Kidney epithelial cell (primary cell): Measurements from ENCODE around the gene KCTD15. TPM values are rescaled to one million over a fixed set of nuclear protein-coding genes. Genes with fewer than 3 reads are reported as not detected.

Source experiments
- DNase-seq: peaks from one replicate; pipeline ENCODE4 v3.0.0-alpha.2; 2010; ENCODE audit warnings: low read depth
- H3K27me3 ChIP-seq: 2 replicates; pipeline ENCODE4 v1.6.0; 2011; ENCODE audit warnings: low read length; ENCODE audit not compliant: control insufficient read depth, insufficient read depth
- H3K36me3 ChIP-seq: 2 replicates; pipeline ENCODE4 v1.5.1; 2011; ENCODE audit warnings: low read length; ENCODE audit not compliant: control insufficient read depth, insufficient read depth
- H3K4me3 ChIP-seq: 2 replicates; pipeline ENCODE4 v1.5.1; 2011; ENCODE audit warnings: low read depth, mild to moderate bottlenecking, control low read depth, low read length
- total RNA-seq: library from RNA; depleted of rRNA; stranded (reverse); fragments of >200 nt; gene quantifications from 2 replicates; pipeline ENCODE4 v1.2.3, GENCODE V29; 2015
- TF ChIP-seq, protein P1 (sequence below): IDR thresholded peaks from 2 replicates; pipeline ENCODE4 v1.5.1; 2011; ENCODE audit warnings: mild to moderate bottlenecking, moderate library complexity, low read length, control low read depth, inconsistent platforms; ENCODE audit not compliant: insufficient read depth, poor library complexity, severe bottlenecking

The KCTD15 gene
- total RNA-seq, 1 donor from 2014 or later = 73.5 TPM

DNA sequence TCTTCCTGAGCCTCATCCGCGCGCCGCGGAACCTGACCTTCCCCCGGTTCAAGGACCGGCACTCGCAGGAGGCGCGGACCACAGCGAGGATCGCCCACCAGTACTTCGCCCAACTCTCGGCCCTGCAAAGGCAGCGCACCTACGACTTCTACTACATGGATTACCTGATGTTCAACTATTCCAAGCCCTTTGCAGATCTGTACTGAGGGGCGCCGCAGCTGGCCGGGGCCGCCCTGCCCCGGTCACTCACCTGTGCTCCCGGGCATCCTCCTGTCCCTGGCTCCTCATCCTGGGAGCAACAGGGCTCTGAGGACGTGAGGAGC, 23.9 kb upstream of the KCTD15 start:
- TF ChIP-seq, protein P1, sequence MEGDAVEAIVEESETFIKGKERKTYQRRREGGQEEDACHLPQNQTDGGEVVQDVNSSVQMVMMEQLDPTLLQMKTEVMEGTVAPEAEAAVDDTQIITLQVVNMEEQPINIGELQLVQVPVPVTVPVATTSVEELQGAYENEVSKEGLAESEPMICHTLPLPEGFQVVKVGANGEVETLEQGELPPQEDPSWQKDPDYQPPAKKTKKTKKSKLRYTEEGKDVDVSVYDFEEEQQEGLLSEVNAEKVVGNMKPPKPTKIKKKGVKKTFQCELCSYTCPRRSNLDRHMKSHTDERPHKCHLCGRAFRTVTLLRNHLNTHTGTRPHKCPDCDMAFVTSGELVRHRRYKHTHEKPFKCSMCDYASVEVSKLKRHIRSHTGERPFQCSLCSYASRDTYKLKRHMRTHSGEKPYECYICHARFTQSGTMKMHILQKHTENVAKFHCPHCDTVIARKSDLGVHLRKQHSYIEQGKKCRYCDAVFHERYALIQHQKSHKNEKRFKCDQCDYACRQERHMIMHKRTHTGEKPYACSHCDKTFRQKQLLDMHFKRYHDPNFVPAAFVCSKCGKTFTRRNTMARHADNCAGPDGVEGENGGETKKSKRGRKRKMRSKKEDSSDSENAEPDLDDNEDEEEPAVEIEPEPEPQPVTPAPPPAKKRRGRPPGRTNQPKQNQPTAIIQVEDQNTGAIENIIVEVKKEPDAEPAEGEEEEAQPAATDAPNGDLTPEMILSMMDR = no peak
- H3K27me3 ChIP-seq = peaks cover 7% of the 10 kb centered on the region
- no peak overlapping the region for H3K4me3 ChIP-seq
- no peaks in the 10 kb centered on the region for H3K36me3 ChIP-seq
- no peak for DNase-seq

DNA sequence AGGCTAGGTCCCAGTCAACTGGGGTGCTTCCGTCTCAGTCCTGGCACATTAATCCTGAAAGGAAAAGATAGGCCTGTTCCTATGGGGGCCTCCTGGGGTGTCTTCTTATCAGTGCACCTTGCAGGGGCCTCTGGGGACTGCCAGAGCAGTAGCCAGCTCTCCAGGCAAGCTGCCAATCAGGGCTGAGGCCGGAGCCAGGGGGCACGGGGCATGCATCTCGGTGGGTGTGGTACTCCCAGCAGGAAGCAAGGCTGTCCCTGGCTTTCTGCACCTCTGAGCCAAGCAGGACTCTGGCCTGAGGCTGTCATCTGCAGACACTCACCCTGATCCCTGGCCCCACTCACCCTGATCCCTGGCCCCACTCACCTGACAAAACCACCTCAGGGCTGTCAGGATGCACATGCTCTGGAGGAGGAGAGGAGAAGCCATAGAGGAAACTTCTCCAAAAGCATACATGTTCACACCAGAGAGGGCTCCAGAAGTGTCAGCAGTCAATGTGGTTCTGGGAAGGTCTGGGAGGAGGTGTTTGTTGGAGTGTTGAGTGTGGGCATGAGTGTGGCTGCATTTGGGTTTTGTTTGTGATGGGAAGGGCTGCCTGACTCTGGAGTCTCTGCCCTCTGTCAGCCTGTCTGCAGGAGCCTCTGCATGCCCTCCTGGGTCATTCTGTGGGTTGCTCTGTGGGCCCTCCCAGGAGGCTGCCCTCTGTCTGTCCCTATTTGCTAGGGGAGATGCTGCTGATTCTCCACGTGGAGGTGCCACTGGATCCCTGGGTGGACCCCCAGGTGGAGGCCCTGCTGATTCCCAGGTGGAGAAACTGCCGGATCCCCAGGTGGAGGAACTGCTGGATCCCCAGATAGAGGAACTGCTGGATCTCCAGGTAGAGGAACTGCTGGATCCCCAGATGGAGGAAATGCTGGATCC, 22.7 kb upstream of the KCTD15 start:
- Histone ChIP-seq H3K27me3 (peaks cover 15% of the 10 kb centered on the region), H3K4me3 (no peak overlapping the region), H3K36me3 (no peaks in the 10 kb centered on the region)
- TF ChIP-seq, protein P1 = no peak
- DNase-seq = no peak

- TF ChIP-seq, protein P1 = no peak
- no peaks in the 10 kb centered on the region for H3K36me3 ChIP-seq
- H3K27me3 ChIP-seq = peaks cover 20% of the 10 kb centered on the region
- no peak for DNase-seq
- no peak overlapping the region for H3K4me3 ChIP-seq
Observed at GRCh38 chr19:33774751-33775150, 21.9 kb upstream of the KCTD15 start.

DNA sequence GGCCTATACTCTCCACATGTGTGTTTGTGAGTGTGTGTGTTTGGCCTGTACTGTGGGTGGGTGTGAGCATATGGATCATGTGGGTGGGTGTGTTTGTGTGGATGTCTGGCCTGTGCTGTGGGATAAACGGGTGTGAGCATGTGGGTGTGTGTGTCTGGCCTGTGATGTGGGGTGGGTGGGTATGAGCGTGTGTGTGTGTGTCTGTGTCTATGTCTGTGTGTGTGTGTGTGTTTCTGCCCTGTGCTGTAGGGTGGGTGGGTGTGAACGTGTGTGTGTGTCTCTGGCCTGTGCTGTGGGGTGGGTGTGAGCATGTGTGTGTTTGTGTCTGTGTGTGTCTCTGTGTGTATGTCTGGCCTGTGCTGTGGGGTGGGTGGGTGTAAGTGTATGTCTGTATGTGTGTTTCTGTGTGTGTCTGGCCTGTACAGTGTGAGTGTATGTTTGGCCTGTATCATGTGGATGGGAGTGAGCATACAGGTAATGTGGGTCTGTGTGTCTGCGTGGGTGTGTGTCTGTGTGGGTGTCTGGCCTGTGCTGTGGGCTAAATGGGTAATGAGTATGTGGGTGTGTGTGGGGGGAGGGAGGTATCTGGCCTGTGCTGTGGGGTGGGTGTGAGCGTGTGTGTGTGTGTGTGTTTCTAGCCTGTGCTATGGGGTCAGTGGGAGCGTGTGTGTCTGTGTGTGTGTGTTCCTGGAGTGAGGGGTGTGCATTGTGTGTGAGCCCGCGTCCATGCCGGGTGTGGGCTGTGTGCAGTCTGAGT, 20.8 kb upstream of the KCTD15 start:
- Histone ChIP-seq H3K27me3 (peaks cover 29% of the 10 kb centered on the region), H3K4me3 (no peak overlapping the region), H3K36me3 (no peaks in the 10 kb centered on the region)
- DNase-seq = no peak
- TF ChIP-seq, protein P1 = no peak

DNA sequence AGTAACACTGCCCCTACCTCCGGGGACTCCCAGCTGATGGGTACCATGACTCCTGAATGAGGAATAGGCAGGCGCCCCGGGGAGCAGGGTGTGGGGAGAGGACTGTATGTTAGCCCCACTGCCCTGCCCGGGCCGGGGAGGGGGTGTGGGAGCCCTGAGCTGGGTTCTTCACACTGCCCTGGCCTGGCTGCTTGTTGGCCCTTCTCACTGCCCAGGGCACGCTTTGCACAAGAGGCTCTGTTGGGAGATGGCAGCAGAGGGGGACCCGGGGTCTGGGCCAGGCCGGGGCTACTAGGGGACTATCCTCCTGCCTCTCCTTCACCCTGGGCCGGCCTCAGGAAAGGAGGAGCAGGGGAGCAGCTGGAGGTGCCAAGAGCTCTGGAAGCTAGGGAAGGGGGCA, 19.3 kb upstream of the KCTD15 start:
- no peak for DNase-seq
- Histone ChIP-seq H3K36me3 (no peaks in the 10 kb centered on the region), H3K4me3 (no peak overlapping the region), H3K27me3 (peaks cover 33% of the 10 kb centered on the region)
- TF ChIP-seq, protein P1 = no peak
